ENCODE data around the gene PIF1. TPM values are rescaled to one million over a fixed set of nuclear protein-coding genes. Genes with fewer than 3 reads are reported as not detected.
A peak's percentile ranks its signal among the peaks of the same experiment; 100 is the strongest.
"Not testable (repeated sequence)": the region's sequence is repeated elsewhere in the genome, so short reads cannot be mapped to it uniquely, and the experiment has no call there.

The PIF1 gene
- total RNA-seq, 2 donors from 2014 or later, result 0.44 to 0.45 TPM

GRCh38 chr15:64813075-64813474, 12.4 kb downstream of the PIF1 start:
- Mint-ChIP-seq H3K27me3 (peaks cover 7% of the 10 kb centered on the region), H3K4me1 (peaks cover 3% of the 10 kb centered on the region), H3K27ac (no peak overlapping the region), H3K36me3 (ENCODE audit: low read depth) (no peaks in the 10 kb centered on the region), H3K4me3 (no peak overlapping the region)
- H3K9me3 ChIP-seq (ENCODE audit: control insufficient read depth, low read length, poor library complexity, severe bottlenecking), result no peaks in the 10 kb centered on the region
- no peak for ATAC-seq
- DNase-seq, result no peak

GRCh38 chr15:64810497-64811326, 14.7 kb downstream of the PIF1 start:
- H3K9me3 ChIP-seq (ENCODE audit: control insufficient read depth, low read length, poor library complexity, severe bottlenecking), result no peaks in the 10 kb centered on the region
- no peak overlapping the region for H3K4me3 Mint-ChIP-seq
- peaks cover 19% of the 10 kb centered on the region for H3K27me3 Mint-ChIP-seq
- H3K27ac Mint-ChIP-seq, result no peak overlapping the region
- ATAC-seq, result no peak
- no peaks in the 10 kb centered on the region for H3K36me3 Mint-ChIP-seq (ENCODE audit: low read depth)
- no peak for DNase-seq
- H3K4me1 Mint-ChIP-seq, result peaks cover 3% of the 10 kb centered on the region

- Mint-ChIP-seq H3K4me3 (no peak overlapping the region), H3K36me3 (ENCODE audit: low read depth) (no peaks in the 10 kb centered on the region), H3K27me3 (peaks cover 23% of the 10 kb centered on the region), H3K27ac (no peak overlapping the region), H3K4me1 (peaks cover 3% of the 10 kb centered on the region)
- DNase-seq, result peak; percentile 47 to 56 (median 55)
- peak; percentile 66 for ATAC-seq
- no peaks in the 10 kb centered on the region for H3K9me3 ChIP-seq (ENCODE audit: control insufficient read depth, low read length, poor library complexity, severe bottlenecking)
These were observed 15.6 kb downstream of the PIF1 start for GRCh38 chr15:64809649-64810496.

GRCh38 chr15:64808785-64809453, 16.5 kb downstream of the PIF1 start:
- Mint-ChIP-seq H3K36me3 (ENCODE audit: low read depth) (no peaks in the 10 kb centered on the region), H3K4me1 (peaks cover 3% of the 10 kb centered on the region), H3K27ac (no peak overlapping the region), H3K27me3 (peaks cover 23% of the 10 kb centered on the region), H3K4me3 (no peak overlapping the region)
- H3K9me3 ChIP-seq (ENCODE audit: control insufficient read depth, low read length, poor library complexity, severe bottlenecking), result no peaks in the 10 kb centered on the region
- ATAC-seq (no peak), DNase-seq (no peak)

GRCh38 chr15:64807751-64808222, 17.7 kb downstream of the PIF1 start:
- Mint-ChIP-seq H3K27ac (no peak overlapping the region), H3K27me3 (peaks cover 23% of the 10 kb centered on the region), H3K4me1 (peaks cover 3% of the 10 kb centered on the region), H3K36me3 (ENCODE audit: low read depth) (no peaks in the 10 kb centered on the region), H3K4me3 (no peak overlapping the region)
- ATAC-seq, result no peak
- DNase-seq, result no peak
- no peaks in the 10 kb centered on the region for H3K9me3 ChIP-seq (ENCODE audit: control insufficient read depth, low read length, poor library complexity, severe bottlenecking)

GRCh38 chr15:64807051-64807749, 18.2 kb downstream of the PIF1 start:
- Mint-ChIP-seq H3K4me3 (no peak overlapping the region), H3K4me1 (peaks cover 3% of the 10 kb centered on the region), H3K36me3 (ENCODE audit: low read depth) (no peaks in the 10 kb centered on the region), H3K27ac (no peak overlapping the region), H3K27me3 (peaks cover 23% of the 10 kb centered on the region)
- no peak for ATAC-seq
- no peaks in the 10 kb centered on the region for H3K9me3 ChIP-seq (ENCODE audit: control insufficient read depth, low read length, poor library complexity, severe bottlenecking)
- no peak for DNase-seq

GRCh38 chr15:64806509-64806908, 18.9 kb downstream of the PIF1 start:
- Mint-ChIP-seq H3K4me1 (peaks cover 3% of the 10 kb centered on the region), H3K4me3 (no peak overlapping the region), H3K27ac (no peak overlapping the region), H3K36me3 (ENCODE audit: low read depth) (no peaks in the 10 kb centered on the region), H3K27me3 (peaks cover 23% of the 10 kb centered on the region)
- no peaks in the 10 kb centered on the region for H3K9me3 ChIP-seq (ENCODE audit: control insufficient read depth, low read length, poor library complexity, severe bottlenecking)
- ATAC-seq (no peak), DNase-seq (no peak)

- peaks cover 23% of the 10 kb centered on the region for H3K27me3 Mint-ChIP-seq
- no peak for ATAC-seq
- H3K27ac Mint-ChIP-seq, result no peak overlapping the region
- no peaks in the 10 kb centered on the region for H3K4me1 Mint-ChIP-seq
- H3K9me3 ChIP-seq (ENCODE audit: control insufficient read depth, low read length, poor library complexity, severe bottlenecking), result no peaks in the 10 kb centered on the region
- H3K36me3 Mint-ChIP-seq (ENCODE audit: low read depth), result no peaks in the 10 kb centered on the region
- no peak overlapping the region for H3K4me3 Mint-ChIP-seq
- no peak for DNase-seq
These were observed 20.8 kb downstream of the PIF1 start for GRCh38 chr15:64804619-64805018.

- no peak overlapping the region for H3K27ac Mint-ChIP-seq
- DNase-seq (no peak), ATAC-seq (no peak)
- H3K27me3 Mint-ChIP-seq, result peaks cover 18% of the 10 kb centered on the region
- H3K9me3 ChIP-seq (ENCODE audit: control insufficient read depth, low read length, poor library complexity, severe bottlenecking), result no peaks in the 10 kb centered on the region
- H3K4me1 Mint-ChIP-seq, result no peaks in the 10 kb centered on the region
- no peak overlapping the region for H3K4me3 Mint-ChIP-seq
- H3K36me3 Mint-ChIP-seq (ENCODE audit: low read depth), result no peaks in the 10 kb centered on the region
These were observed 21.9 kb downstream of the PIF1 start for GRCh38 chr15:64803526-64803925.

GRCh38 chr15:64800476-64800875, 25.0 kb downstream of the PIF1 start:
- Mint-ChIP-seq H3K27me3 (peaks cover 2% of the 10 kb centered on the region), H3K36me3 (ENCODE audit: low read depth) (no peaks in the 10 kb centered on the region), H3K4me1 (no peaks in the 10 kb centered on the region), H3K27ac (no peak overlapping the region), H3K4me3 (no peak overlapping the region)
- no peaks in the 10 kb centered on the region for H3K9me3 ChIP-seq (ENCODE audit: control insufficient read depth, low read length, poor library complexity, severe bottlenecking)
- DNase-seq (no peak), ATAC-seq (no peak)

GRCh38 chr15:64798905-64799304, 26.5 kb downstream of the PIF1 start:
- H3K4me1 Mint-ChIP-seq; H3K36me3 Mint-ChIP-seq (ENCODE audit: low read depth); H3K9me3 ChIP-seq (ENCODE audit: control insufficient read depth, low read length, poor library complexity, severe bottlenecking); H3K27ac Mint-ChIP-seq; ATAC-seq; DNase-seq; H3K27me3 Mint-ChIP-seq; H3K4me3 Mint-ChIP-seq: not testable (repeated sequence)

GRCh38 chr15:64795921-64796320, 29.5 kb downstream of the PIF1 start:
- not testable (repeated sequence) for DNase-seq; H3K4me3 Mint-ChIP-seq; H3K36me3 Mint-ChIP-seq (ENCODE audit: low read depth); H3K27me3 Mint-ChIP-seq; H3K27ac Mint-ChIP-seq; ATAC-seq; H3K4me1 Mint-ChIP-seq; H3K9me3 ChIP-seq (ENCODE audit: control insufficient read depth, low read length, poor library complexity, severe bottlenecking)

All from T-helper 17 cell (primary cell).